Measurements from ENCODE around the gene MRPS17.

Gene MRPS17

GRCh38 chr7:55964261-55965099 lies 12.8 kb downstream of the MRPS17 start, which contains the start of gene NIPSNAP2:
Gene NIPSNAP2 (plus strand): TSS chr7:55964585. CDS start chr7:55964610, 25 bp downstream.
- TF ChIP-seq GATA2 (IDR thresholded peaks at IDR 0.05; ENCODE audit: low read depth, low read length) (no peak), GATA3 (IDR thresholded peaks at IDR 0.05; ENCODE audit: low read depth, low read length) (no peak)

- TF ChIP-seq GATA3 (IDR thresholded peaks at IDR 0.05; ENCODE audit: low read depth, low read length) (no peak), GATA2 (IDR thresholded peaks at IDR 0.05; ENCODE audit: low read depth, low read length) (no peak)
Measured at GRCh38 chr7:55965100-55965470, 13.4 kb downstream of the MRPS17 start.

GRCh38 chr7:55965805-55966421 lies 14.2 kb downstream of the MRPS17 start:
- TF ChIP-seq GATA3 (IDR thresholded peaks at IDR 0.05; ENCODE audit: low read depth, low read length) (no peak), GATA2 (IDR thresholded peaks at IDR 0.05; ENCODE audit: low read depth, low read length) (no peak)

- no peak for TF ChIP-seq GATA2 (IDR thresholded peaks at IDR 0.05; ENCODE audit: low read depth, low read length)
- TF ChIP-seq GATA3 (IDR thresholded peaks at IDR 0.05; ENCODE audit: low read depth, low read length), result no peak
Measured at GRCh38 chr7:55966851-55967250, 15.2 kb downstream of the MRPS17 start.

- TF ChIP-seq GATA2 (IDR thresholded peaks at IDR 0.05; ENCODE audit: low read depth, low read length) (no peak), GATA3 (IDR thresholded peaks at IDR 0.05; ENCODE audit: low read depth, low read length) (no peak)
Measured at GRCh38 chr7:55969391-55969790, 17.7 kb downstream of the MRPS17 start.

- no peak for TF ChIP-seq GATA2 (IDR thresholded peaks at IDR 0.05; ENCODE audit: low read depth, low read length)
- TF ChIP-seq GATA3 (IDR thresholded peaks at IDR 0.05; ENCODE audit: low read depth, low read length), result no peak
Measured at GRCh38 chr7:55970561-55970960, 18.9 kb downstream of the MRPS17 start.

- no peak for TF ChIP-seq GATA3 (IDR thresholded peaks at IDR 0.05; ENCODE audit: low read depth, low read length)
- 0 out of 2 replicates have a peak, but pooled peaks have one; percentile 20 for TF ChIP-seq GATA2 (IDR thresholded peaks at IDR 0.05; ENCODE audit: low read depth, low read length)
Measured at GRCh38 chr7:55970978-55971377, 19.3 kb downstream of the MRPS17 start.

- TF ChIP-seq GATA2 (IDR thresholded peaks at IDR 0.05; ENCODE audit: low read depth, low read length) (no peak), GATA3 (IDR thresholded peaks at IDR 0.05; ENCODE audit: low read depth, low read length) (no peak)
Measured at GRCh38 chr7:55973747-55974250, 22.1 kb downstream of the MRPS17 start.

- TF ChIP-seq GATA2 (IDR thresholded peaks at IDR 0.05; ENCODE audit: low read depth, low read length) (no peak), GATA3 (IDR thresholded peaks at IDR 0.05; ENCODE audit: low read depth, low read length) (no peak)
Measured at GRCh38 chr7:55975988-55976633, 24.4 kb downstream of the MRPS17 start.

- no peak for TF ChIP-seq GATA3 (IDR thresholded peaks at IDR 0.05; ENCODE audit: low read depth, low read length)
- TF ChIP-seq GATA2 (IDR thresholded peaks at IDR 0.05; ENCODE audit: low read depth, low read length), result no peak
Measured at GRCh38 chr7:55977831-55978230, 26.2 kb downstream of the MRPS17 start.

- TF ChIP-seq GATA2 (IDR thresholded peaks at IDR 0.05; ENCODE audit: low read depth, low read length) (no peak), GATA3 (IDR thresholded peaks at IDR 0.05; ENCODE audit: low read depth, low read length) (no peak)
Measured at GRCh38 chr7:55980266-55980665, 28.6 kb downstream of the MRPS17 start.

- TF ChIP-seq GATA2 (IDR thresholded peaks at IDR 0.05; ENCODE audit: low read depth, low read length) (no peak), GATA3 (IDR thresholded peaks at IDR 0.05; ENCODE audit: low read depth, low read length) (no peak)
Measured at GRCh38 chr7:55983537-55983936, 31.9 kb downstream of the MRPS17 start.

GRCh38 chr7:55992346-55992745 lies 40.7 kb downstream of the MRPS17 start:
- TF ChIP-seq GATA2 (IDR thresholded peaks at IDR 0.05; ENCODE audit: low read depth, low read length), result no peak
- no peak for TF ChIP-seq GATA3 (IDR thresholded peaks at IDR 0.05; ENCODE audit: low read depth, low read length)

- no peak for TF ChIP-seq GATA3 (IDR thresholded peaks at IDR 0.05; ENCODE audit: low read depth, low read length)
Measured at GRCh38 chr7:55996856-55997500, 45.3 kb downstream of the MRPS17 start.

Measured in SH-SY5Y (cell line).